Ascending aorta (tissue), 2 donors: ENCODE data around the gene TRMT61B. TPM values are rescaled to one million over a fixed set of nuclear protein-coding genes. Genes with fewer than 3 reads are reported as not detected.
A peak's percentile ranks its signal among the peaks of the same experiment; 100 is the strongest.

Experiments used
- DNase-seq, 2 donors: peaks; one replicate each; pipeline ENCODE4 v3.0.0-alpha.2; 2019; ENCODE audit warnings: low spot score in 2 of 2
- H3K27ac ChIP-seq, 2 donors: fragments of 200-600 bp; sonication (generic); one replicate each; pipeline ENCODE4 v1.5.1; 2016 to 2017; ENCODE audit warnings: mild to moderate bottlenecking in 1 of 2
- H3K27me3 ChIP-seq: fragments of 200-600 bp; sonication (generic); one replicate; pipeline ENCODE4 v1.5.1; 2017
- H3K36me3 ChIP-seq, 2 donors: fragments of 200-600 bp; sonication (generic); one replicate each; pipeline ENCODE4 v1.5.1; 2016
- H3K4me1 ChIP-seq, 2 donors: fragments of 200-600 bp; sonication (generic); one replicate each; pipeline ENCODE4 v1.5.1; 2016 to 2017; ENCODE audit warnings: mild to moderate bottlenecking in 1 of 2
- H3K4me3 ChIP-seq, 2 donors: fragments of 200-600 bp; sonication (generic); one replicate each; pipeline ENCODE4 v1.5.1; 2016 to 2017; ENCODE audit warnings: mild to moderate bottlenecking in 1 of 2
- H3K9me3 ChIP-seq, 2 donors: fragments of 200-600 bp; sonication (generic); one replicate each; pipeline ENCODE4 v1.5.1; 2016
- intact Hi-C: fragments of 100-400 bp; cut with DNase I; formaldehyde crosslinking; loops from one replicate; pipeline ENCODE4 v1.15.1; 2023
- total RNA-seq: library from RNA; depleted of rRNA; stranded (reverse); fragments of >200 nt; gene quantifications from one replicate; pipeline ENCODE4 v1.1.0, GENCODE V29; 2016
- TF ChIP-seq, protein P1 (sequence below), 3 experiments: fragments of 200-600 bp in 2 of 3; fragments of 450-650 bp in 1 of 3; sonication (generic) in 2 of 3; IDR thresholded peaks; one replicate each; pipeline ENCODE4 v1.5.1; 2016 to 2019; ENCODE audit warnings: antibody characterized with exemption in 3 of 3, mild to moderate bottlenecking in 1 of 3, moderate library complexity in 1 of 3

The TRMT61B gene
- total RNA-seq, 1 donor from 2014 or later = not detected

DNA sequence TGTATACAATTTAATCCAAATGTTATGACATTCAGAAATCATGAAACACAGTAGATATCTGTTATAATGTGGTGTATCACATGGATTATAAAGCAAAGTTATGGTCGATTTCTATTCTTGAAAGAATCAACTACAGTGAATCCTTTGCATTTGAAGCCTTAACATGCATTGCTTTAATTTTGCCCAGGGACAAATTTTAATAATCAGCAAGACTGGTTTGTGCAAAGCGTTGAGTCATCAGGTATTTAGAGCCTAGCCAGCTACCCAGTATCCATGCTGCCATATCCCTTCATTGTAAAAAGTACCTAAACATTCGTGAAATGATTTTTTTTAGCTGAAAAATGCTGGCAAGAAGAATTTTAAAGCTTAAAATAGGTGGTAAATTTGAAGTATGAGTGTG is 68.4 kb downstream of the TRMT61B start:
- Histone ChIP-seq H3K27me3 (no peaks in the 10 kb centered on the region), H3K36me3 (peaks cover 71 to 79% of the 10 kb centered on the region in 2 donors), H3K4me1 (peaks cover 4 to 22% of the 10 kb centered on the region in 2 donors), H3K4me3 (no peak overlapping the region), H3K9me3 (no peaks in the 10 kb centered on the region), H3K27ac (peak overlapping the region in 1 of 2 donors; percentile 62)
- no peak for DNase-seq
- intact Hi-C loops = no loop called here
- TF ChIP-seq, protein P1, sequence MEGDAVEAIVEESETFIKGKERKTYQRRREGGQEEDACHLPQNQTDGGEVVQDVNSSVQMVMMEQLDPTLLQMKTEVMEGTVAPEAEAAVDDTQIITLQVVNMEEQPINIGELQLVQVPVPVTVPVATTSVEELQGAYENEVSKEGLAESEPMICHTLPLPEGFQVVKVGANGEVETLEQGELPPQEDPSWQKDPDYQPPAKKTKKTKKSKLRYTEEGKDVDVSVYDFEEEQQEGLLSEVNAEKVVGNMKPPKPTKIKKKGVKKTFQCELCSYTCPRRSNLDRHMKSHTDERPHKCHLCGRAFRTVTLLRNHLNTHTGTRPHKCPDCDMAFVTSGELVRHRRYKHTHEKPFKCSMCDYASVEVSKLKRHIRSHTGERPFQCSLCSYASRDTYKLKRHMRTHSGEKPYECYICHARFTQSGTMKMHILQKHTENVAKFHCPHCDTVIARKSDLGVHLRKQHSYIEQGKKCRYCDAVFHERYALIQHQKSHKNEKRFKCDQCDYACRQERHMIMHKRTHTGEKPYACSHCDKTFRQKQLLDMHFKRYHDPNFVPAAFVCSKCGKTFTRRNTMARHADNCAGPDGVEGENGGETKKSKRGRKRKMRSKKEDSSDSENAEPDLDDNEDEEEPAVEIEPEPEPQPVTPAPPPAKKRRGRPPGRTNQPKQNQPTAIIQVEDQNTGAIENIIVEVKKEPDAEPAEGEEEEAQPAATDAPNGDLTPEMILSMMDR (IDR thresholded peaks at IDR 0.05) = no peak

Other genes starting within 250 kb of the TRMT61B start
- gene PPP1CB, start 118.5 kb downstream of the TRMT61B start, total RNA-seq = 196 TPM
- gene SPDYA, start 59.5 kb downstream of the TRMT61B start, total RNA-seq = 0.32 TPM
- 21.5 TPM for gene WDR43, start 24.4 kb upstream of the TRMT61B start, total RNA-seq
- gene TOGARAM2, start 111.0 kb upstream of the TRMT61B start, total RNA-seq = not detected
- not detected for gene PCARE, start 204.2 kb upstream of the TRMT61B start, total RNA-seq
- 9.5 TPM for gene CLIP4, start 245.1 kb upstream of the TRMT61B start, total RNA-seq